Smooth muscle cell (in vitro differentiated cells): ENCODE measurements around the gene CREM. TPM values are rescaled to one million over a fixed set of nuclear protein-coding genes. Genes with fewer than 3 reads are reported as not detected.

ENCODE experiments used
- DNase-seq: peaks from one replicate; lab custom pipeline; 2025; ENCODE audit not compliant: unreplicated experiment; lab: John Stamatoyannopoulos, UW
- H2AFZ ChIP-seq: fragments of 200-600 bp; sonication (generic); 2 replicates; pipeline ENCODE4 v1.6.0; 2016; ENCODE audit warnings: antibody characterized with exemption, low read depth, mild to moderate bottlenecking
- H3F3A ChIP-seq: fragments of 200-600 bp; sonication (generic); 2 replicates; pipeline ENCODE4 v1.6.0; 2017; ENCODE audit warnings: antibody characterized with exemption, low read depth
- H3K27ac ChIP-seq: fragments of 200-600 bp; sonication (generic); 2 replicates; pipeline ENCODE4 v1.5.1; 2016; ENCODE audit warnings: low read depth, mild to moderate bottlenecking
- H3K27me3 ChIP-seq: fragments of 200-600 bp; sonication (generic); 2 replicates; pipeline ENCODE4 v1.6.1; 2016; ENCODE audit warnings: low read depth, mild to moderate bottlenecking
- H3K36me3 ChIP-seq: fragments of 200-600 bp; sonication (generic); 2 replicates; pipeline ENCODE4 v1.5.1; 2016; ENCODE audit warnings: low read depth
- H3K4me1 ChIP-seq: fragments of 200-600 bp; sonication (generic); 2 replicates; pipeline ENCODE4 v1.5.1; 2016; ENCODE audit warnings: low read depth
- H3K4me2 ChIP-seq: fragments of 200-600 bp; sonication (generic); 2 replicates; pipeline ENCODE4 v1.6.0; 2016; ENCODE audit warnings: mild to moderate bottlenecking
- H3K4me3 ChIP-seq: fragments of 200-600 bp; sonication (generic); 2 replicates; pipeline ENCODE4 v1.5.1; 2016; ENCODE audit warnings: mild to moderate bottlenecking
- H3K79me2 ChIP-seq: fragments of 200-600 bp; sonication (generic); 2 replicates; pipeline ENCODE4 v1.6.0; 2016; ENCODE audit warnings: low read depth, mild to moderate bottlenecking
- H3K9ac ChIP-seq: fragments of 200-600 bp; sonication (generic); 2 replicates; pipeline ENCODE4 v1.6.0; 2016; ENCODE audit warnings: low read depth
- H3K9me3 ChIP-seq: fragments of 200-600 bp; sonication (generic); replicated peaks from 2 replicates; pipeline ENCODE4 v1.5.1; 2016; ENCODE audit warnings: low read depth
- H4K20me1 ChIP-seq: fragments of 200-600 bp; sonication (generic); 2 replicates; pipeline ENCODE4 v1.6.0; 2016; ENCODE audit warnings: low read depth
- WGBS: methylation state at CpG from one replicate; pipeline ENCODE4 v1.1.7; 2016; ENCODE audit warnings: low lambda C conversion rate; 5-methylcytosine and 5-hydroxymethylcytosine counted together
- polyA plus RNA-seq: library from polyadenylated mRNA; unstranded; fragments of >200 nt; fragmentation: Nextera tagmentation; extraction: Ambion mirVana; gene quantifications from 2 replicates; pipeline ENCODE4 v1.2.1, GENCODE V29; 2016
- total RNA-seq: library from RNA; depleted of rRNA; stranded (reverse); fragments of >200 nt; gene quantifications from 2 replicates; pipeline ENCODE4 v1.2.3, GENCODE V29; 2014
- TF ChIP-seq, protein P1 (sequence below): fragments of 200-600 bp; sonication (generic); IDR thresholded peaks from 2 replicates; pipeline ENCODE4 v1.5.1; 2017; ENCODE audit warnings: borderline replicate concordance, mild to moderate bottlenecking, antibody characterized with exemption; ENCODE audit not compliant: insufficient read depth, poor library complexity, severe bottlenecking

The CREM gene
- total and polyA plus RNA-seq, 2 experiments from 2014 or later: 46.4 to 49.3 TPM

DNA sequence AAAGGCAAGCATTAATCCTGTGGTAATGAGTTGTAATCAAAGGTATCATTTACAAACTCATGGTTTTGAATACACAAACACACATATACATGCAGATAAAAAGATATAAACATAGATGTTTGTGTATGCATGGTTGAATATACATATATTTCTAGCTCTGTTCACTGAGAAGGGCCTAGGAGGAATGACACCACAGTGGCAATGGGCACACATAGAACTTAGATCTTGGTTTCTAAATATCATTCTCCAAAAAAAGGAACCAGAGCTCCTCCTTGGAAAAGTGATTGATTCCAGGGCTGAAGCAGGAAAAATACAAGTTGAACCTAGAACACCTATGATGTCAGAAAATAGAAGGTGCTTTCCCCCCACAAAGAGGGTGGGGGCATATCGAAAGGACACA is 43.4 kb upstream of the CREM start:
- no peaks in the 10 kb centered on the region for H3K9me3 ChIP-seq
- no peaks in the 10 kb centered on the region for H3K36me3 ChIP-seq
- no peak overlapping the region for H3K27ac ChIP-seq
- peaks cover 9% of the 10 kb centered on the region for H3F3A ChIP-seq
- H3K4me3 ChIP-seq: no peak overlapping the region
- no peak overlapping the region for H2AFZ ChIP-seq
- no peak overlapping the region for H3K4me2 ChIP-seq
- peaks cover 92% of the 10 kb centered on the region for H3K79me2 ChIP-seq
- H3K4me1 ChIP-seq: peaks cover 3% of the 10 kb centered on the region
- TF ChIP-seq, protein P1, sequence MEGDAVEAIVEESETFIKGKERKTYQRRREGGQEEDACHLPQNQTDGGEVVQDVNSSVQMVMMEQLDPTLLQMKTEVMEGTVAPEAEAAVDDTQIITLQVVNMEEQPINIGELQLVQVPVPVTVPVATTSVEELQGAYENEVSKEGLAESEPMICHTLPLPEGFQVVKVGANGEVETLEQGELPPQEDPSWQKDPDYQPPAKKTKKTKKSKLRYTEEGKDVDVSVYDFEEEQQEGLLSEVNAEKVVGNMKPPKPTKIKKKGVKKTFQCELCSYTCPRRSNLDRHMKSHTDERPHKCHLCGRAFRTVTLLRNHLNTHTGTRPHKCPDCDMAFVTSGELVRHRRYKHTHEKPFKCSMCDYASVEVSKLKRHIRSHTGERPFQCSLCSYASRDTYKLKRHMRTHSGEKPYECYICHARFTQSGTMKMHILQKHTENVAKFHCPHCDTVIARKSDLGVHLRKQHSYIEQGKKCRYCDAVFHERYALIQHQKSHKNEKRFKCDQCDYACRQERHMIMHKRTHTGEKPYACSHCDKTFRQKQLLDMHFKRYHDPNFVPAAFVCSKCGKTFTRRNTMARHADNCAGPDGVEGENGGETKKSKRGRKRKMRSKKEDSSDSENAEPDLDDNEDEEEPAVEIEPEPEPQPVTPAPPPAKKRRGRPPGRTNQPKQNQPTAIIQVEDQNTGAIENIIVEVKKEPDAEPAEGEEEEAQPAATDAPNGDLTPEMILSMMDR: no peak
- no peak overlapping the region for H3K9ac ChIP-seq
- no peaks in the 10 kb centered on the region for H3K27me3 ChIP-seq
- 96% methylated on average over 1 of the region's 1 CpG for WGBS
- H4K20me1 ChIP-seq: peaks cover 35% of the 10 kb centered on the region
- DNase-seq: no peak

DNA sequence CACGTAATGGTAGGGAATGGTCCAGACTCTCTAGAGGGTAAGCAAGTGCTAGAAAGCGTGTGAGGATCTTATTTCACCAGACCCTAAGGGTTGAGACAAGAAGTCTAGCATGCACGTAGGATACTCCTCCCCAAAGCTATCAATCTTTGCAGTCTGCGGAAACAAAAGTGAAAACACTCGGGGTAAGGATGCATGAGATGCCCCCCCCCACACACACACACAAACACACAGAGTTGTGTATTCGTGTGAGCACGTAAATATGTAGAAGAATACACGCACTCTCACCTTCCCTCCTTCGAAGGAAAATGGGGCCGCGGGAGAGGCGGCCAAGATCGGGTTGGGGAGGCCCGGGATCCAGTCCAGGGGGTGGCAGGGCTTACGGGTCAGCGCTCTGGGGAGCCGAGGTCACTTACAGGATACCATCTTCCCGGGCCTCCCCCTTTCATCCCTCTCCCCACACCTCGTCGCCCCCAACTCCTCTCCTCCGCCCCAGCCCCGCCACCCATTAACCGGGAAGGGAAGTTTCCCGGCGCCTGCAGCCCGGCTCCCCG is 37.0 kb upstream of the CREM start:
- peaks cover 13% of the 10 kb centered on the region for H4K20me1 ChIP-seq
- peak overlapping the region; percentile 99 for H3K4me3 ChIP-seq
- no peaks in the 10 kb centered on the region for H3F3A ChIP-seq
- WGBS: under 1% methylated on average over 18 of the region's 27 CpGs
- H3K79me2 ChIP-seq: peaks cover 54% of the 10 kb centered on the region
- no peaks in the 10 kb centered on the region for H3K36me3 ChIP-seq
- peak overlapping the region; percentile 92 for H3K9ac ChIP-seq
- peak overlapping the region; percentile 81 for H3K27ac ChIP-seq
- TF ChIP-seq, protein P1: no peak
- H2AFZ ChIP-seq: peak overlapping the region; percentile 94
- H3K9me3 ChIP-seq: no peaks in the 10 kb centered on the region
- H3K4me2 ChIP-seq: peak overlapping the region; percentile 87
- no peaks in the 10 kb centered on the region for H3K27me3 ChIP-seq
- DNase-seq: no peak
- H3K4me1 ChIP-seq: peaks cover 6% of the 10 kb centered on the region

DNA sequence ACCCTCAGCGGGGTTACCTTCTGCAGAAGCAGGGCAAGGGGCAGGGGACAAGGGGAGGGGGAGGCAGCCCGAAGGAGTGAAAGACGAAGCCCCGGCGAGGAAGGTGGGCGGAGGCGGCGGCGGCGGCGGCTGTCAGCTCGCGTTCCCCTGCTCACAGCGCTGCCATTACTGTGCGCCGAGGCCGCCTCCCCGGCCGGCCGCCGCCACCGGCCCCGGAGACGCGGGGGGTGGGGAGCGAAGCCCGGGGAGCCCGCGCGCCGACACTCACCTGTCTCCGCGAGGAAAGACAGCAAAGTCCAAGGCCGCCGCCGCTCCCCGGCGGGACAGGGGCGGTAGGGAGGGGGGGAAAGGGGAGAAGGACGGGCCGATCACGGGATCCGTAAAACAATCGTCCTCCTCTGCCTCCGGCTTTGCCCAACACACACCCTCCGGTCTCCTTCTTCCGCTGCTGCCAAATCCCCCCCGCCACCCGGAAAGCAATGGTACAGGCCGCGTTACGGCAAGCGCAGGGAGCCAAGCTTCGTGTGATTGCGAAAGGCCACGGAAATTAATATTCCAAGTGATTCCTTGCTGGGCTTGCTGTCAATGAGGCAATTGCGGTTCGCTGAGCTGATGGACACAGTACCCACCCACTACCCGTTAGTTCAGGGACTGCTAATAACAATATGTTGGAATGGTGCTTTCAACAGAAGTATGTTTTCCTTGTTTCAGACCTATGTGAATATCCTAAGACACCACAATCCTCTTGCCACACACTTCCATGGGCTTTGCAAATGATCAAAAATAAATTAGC is 36.3 kb upstream of the CREM start, which contains the start of gene CUL2:
TSS of gene CUL2 (minus strand) at position 180 of the 793 bp plus-strand sequence. CDS start 19,024 bp downstream, outside the sequence.
- no peaks in the 10 kb centered on the region for H3K36me3 ChIP-seq
- H3K9ac ChIP-seq: peak within 1 kb of the TSS; percentile 92
- H3K9me3 ChIP-seq: no peaks in the 10 kb centered on the region
- peak within 1 kb of the TSS; percentile 81 for H3K27ac ChIP-seq
- peaks cover 48% of the 10 kb centered on the region for H3K79me2 ChIP-seq
- WGBS: under 1% methylated on average over 27 of the region's 59 CpGs
- TF ChIP-seq, protein P1: no peak
- peaks cover 6% of the 10 kb centered on the region for H3K4me1 ChIP-seq
- peak within 1 kb of the TSS; percentile 94 for H2AFZ ChIP-seq
- H4K20me1 ChIP-seq: peaks cover 13% of the 10 kb centered on the region
- H3K4me2 ChIP-seq: peak within 1 kb of the TSS; percentile 87
- peak within 1 kb of the TSS; percentile 99 for H3K4me3 ChIP-seq
- no peaks in the 10 kb centered on the region for H3K27me3 ChIP-seq
- H3F3A ChIP-seq: no peaks in the 10 kb centered on the region
- peak; percentile 74 for DNase-seq
